Measurements from ENCODE around the gene PRR12. TPM values are rescaled to one million over a fixed set of nuclear protein-coding genes. Genes with fewer than 3 reads are reported as not detected.
A peak's percentile ranks its signal among the peaks of the same experiment; 100 is the strongest.

The PRR12 gene
- total and polyA plus RNA-seq, 12 donors = 5.2 to 19.2 (median 16.2) TPM

GRCh38 chr19:49556412-49557398, 34.3 kb upstream of the PRR12 start:
- H3K36me3 ChIP-seq = peaks cover 0 to 71% (median 50%) of the 10 kb centered on the region in 9 donors
- H3K9me3 ChIP-seq = no peaks in the 10 kb centered on the region
- no peaks in the 10 kb centered on the region for H3K27me3 ChIP-seq
- TF ChIP-seq CTCF (IDR thresholded peaks at IDR 0.05) = no peak
- H3K4me3 ChIP-seq = no peak overlapping the region
- H3K27ac ChIP-seq = no peak overlapping the region
- peaks cover 0 to 58% (median 3%) of the 10 kb centered on the region in 9 donors for H3K4me1 ChIP-seq
- 82 to 84% methylated on average over 66 of the region's 66 CpGs for WGBS, 2 donors
- intact Hi-C loops (cut with DNase I) = no loop called here
- no peak for DNase-seq
- ATAC-seq = peak in 1 of 8 donors; percentile 24

- intact Hi-C loops (cut with DNase I) = no loop called here
- Histone ChIP-seq H3K36me3 (peaks cover 0 to 73% (median 50%) of the 10 kb centered on the region in 9 donors), H3K27ac (no peak overlapping the region)
Measured at GRCh38 chr19:49557641-49558325, 33.2 kb upstream of the PRR12 start.

GRCh38 chr19:49558591-49558990, 32.4 kb upstream of the PRR12 start:
- intact Hi-C loops (cut with DNase I) = no loop called here
- DNase-seq (no peak), ATAC-seq (no peak)
- Histone ChIP-seq H3K27me3 (no peaks in the 10 kb centered on the region), H3K4me3 (peak overlapping the region in 1 of 10 donors; percentile 12), H3K27ac (peak overlapping the region in 1 of 10 donors; percentile 2), H3K9me3 (no peaks in the 10 kb centered on the region), H3K4me1 (peaks cover 0 to 51% (median 3%) of the 10 kb centered on the region in 9 donors), H3K36me3 (peaks cover 0 to 78% (median 50%) of the 10 kb centered on the region in 9 donors)
- no peak for TF ChIP-seq CTCF (IDR thresholded peaks at IDR 0.05)
- WGBS, 2 donors = 90 to 92% methylated on average over 7 of the region's 7 CpGs

More at GRCh38 chr19:49557641-49558325, 33.2 kb upstream of the PRR12 start:
- no peak for ATAC-seq
- TF ChIP-seq CTCF (IDR thresholded peaks at IDR 0.05) = no peak
- Histone ChIP-seq H3K27me3 (no peaks in the 10 kb centered on the region), H3K9me3 (no peaks in the 10 kb centered on the region), H3K4me1 (peaks cover 0 to 51% (median 3%) of the 10 kb centered on the region in 9 donors), H3K4me3 (no peak overlapping the region)
- 92 to 94% methylated on average over 18 of the region's 18 CpGs for WGBS, 2 donors
- no peak for DNase-seq

GRCh38 chr19:49559443-49559842, 31.5 kb upstream of the PRR12 start:
- intact Hi-C loops (cut with DNase I) = no loop called here
- Histone ChIP-seq H3K27ac (peak overlapping the region in 2 of 10 donors; percentile 27 to 62), H3K4me3 (peak overlapping the region in 1 of 10 donors; percentile 33), H3K36me3 (peaks cover 0 to 73% (median 50%) of the 10 kb centered on the region in 9 donors), H3K9me3 (no peaks in the 10 kb centered on the region), H3K4me1 (peaks cover 0 to 51% (median 6%) of the 10 kb centered on the region in 9 donors), H3K27me3 (no peaks in the 10 kb centered on the region)
- no peak for DNase-seq
- TF ChIP-seq CTCF (IDR thresholded peaks at IDR 0.05) = no peak
- WGBS, 2 donors = 97% methylated on average over 3 of the region's 3 CpGs
- no peak for ATAC-seq

All from heart right ventricle (tissue), 16 donors.